BE2C (cell line): ENCODE measurements around the gene RAB6A.

Experiments
- DNase-seq: peaks from one replicate; pipeline ENCODE4 v3.0.0-alpha.2; 2020
- H3K27me3 ChIP-seq: fragments of 250-450 bp; sonication (Bioruptor Pico); 2 replicates; pipeline ENCODE4 v1.5.1; 2020; ENCODE audit warnings: mild to moderate bottlenecking
- H3K36me3 ChIP-seq: fragments of 250-450 bp; sonication (Bioruptor Pico); 2 replicates; pipeline ENCODE4 v1.5.1; 2020; ENCODE audit warnings: mild to moderate bottlenecking
- H3K4me1 ChIP-seq: fragments of 250-450 bp; sonication (Bioruptor Pico); 2 replicates; pipeline ENCODE4 v1.5.1; 2020
- H3K4me3 ChIP-seq: 2 replicates; pipeline ENCODE4 v1.5.1; 2011; ENCODE audit warnings: low read depth, low read length
- H3K9me3 ChIP-seq: fragments of 250-450 bp; sonication (Bioruptor Pico); 2 replicates; pipeline ENCODE4 v1.5.1; 2020
- CTCF ChIP-seq: IDR thresholded peaks from 2 replicates; pipeline ENCODE4 v1.5.1; 2012; ENCODE audit warnings: mild to moderate bottlenecking, low read depth, low read length

Gene RAB6A

DNA sequence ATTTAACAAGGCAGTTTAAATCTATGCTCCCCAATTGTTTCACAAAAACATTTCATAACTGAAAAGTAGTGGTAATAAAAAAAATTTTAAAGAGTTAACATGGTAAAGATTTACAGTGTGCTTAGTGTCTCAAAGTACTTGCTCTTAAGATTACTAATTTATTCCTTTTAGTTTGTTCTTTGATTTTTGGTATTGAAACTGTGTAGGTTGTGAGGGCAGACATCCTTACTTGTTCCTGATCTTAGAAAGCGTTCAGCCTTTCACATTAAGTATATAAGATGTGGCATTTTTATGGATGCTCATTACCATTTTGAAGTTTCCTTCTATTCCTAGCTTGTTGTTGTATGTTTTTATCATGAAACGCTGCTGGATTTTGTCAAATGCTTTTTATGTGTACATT lies 32.9 kb downstream of the RAB6A start:
- no peak for TF ChIP-seq CTCF
- Histone ChIP-seq H3K27me3 (no peaks in the 10 kb centered on the region), H3K4me3 (no peak overlapping the region), H3K9me3 (no peaks in the 10 kb centered on the region), H3K36me3 (peaks cover 8% of the 10 kb centered on the region), H3K4me1 (no peaks in the 10 kb centered on the region; the same call in 1 of the 2 replicates)
- DNase-seq: no peak

GRCh38 chr11:73726825-73727224 lies 34.0 kb downstream of the RAB6A start:
- H3K36me3 ChIP-seq: peaks cover 8% of the 10 kb centered on the region
- TF ChIP-seq CTCF: no peak
- no peak for DNase-seq

DNA sequence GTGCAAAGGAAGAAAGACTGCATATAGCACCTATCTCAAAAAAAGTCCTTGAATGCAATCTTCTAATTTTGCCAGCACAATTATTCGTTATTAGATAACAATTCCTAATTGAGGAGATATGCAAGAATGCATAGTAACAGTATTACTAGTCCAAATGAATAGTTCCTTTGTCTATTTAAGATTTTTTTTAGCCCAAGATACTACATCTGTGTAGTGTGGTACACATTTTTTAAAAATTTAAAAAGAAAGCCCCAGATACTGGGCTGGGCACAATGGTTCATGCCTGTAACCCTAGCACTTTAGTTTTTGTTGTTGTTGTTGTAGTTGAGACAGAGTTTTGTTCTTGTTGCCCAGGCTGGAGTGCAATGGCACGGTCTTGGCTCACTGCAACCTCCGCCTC lies 43.7 kb downstream of the RAB6A start:
- no peak for TF ChIP-seq CTCF
- peaks cover 20% of the 10 kb centered on the region for H3K36me3 ChIP-seq
- no peak for DNase-seq
- no peak overlapping the region for H3K4me3 ChIP-seq
- H3K9me3 ChIP-seq: no peaks in the 10 kb centered on the region
- H3K4me1 ChIP-seq: no peaks in the 10 kb centered on the region
- no peaks in the 10 kb centered on the region for H3K27me3 ChIP-seq

More at GRCh38 chr11:73726825-73727224, 34.0 kb downstream of the RAB6A start:
- Histone ChIP-seq H3K4me3 (no peak overlapping the region), H3K4me1 (no peaks in the 10 kb centered on the region; the same call in 1 of the 2 replicates), H3K27me3 (no peaks in the 10 kb centered on the region), H3K9me3 (no peaks in the 10 kb centered on the region)

- Histone ChIP-seq H3K36me3 (peaks cover 22% of the 10 kb centered on the region), H3K9me3 (no peaks in the 10 kb centered on the region), H3K4me1 (no peaks in the 10 kb centered on the region), H3K4me3 (no peak overlapping the region), H3K27me3 (no peaks in the 10 kb centered on the region)
- no peak for TF ChIP-seq CTCF
- no peak for DNase-seq
Measured at GRCh38 chr11:73716153-73717056, 44.5 kb downstream of the RAB6A start.

GRCh38 chr11:73715541-73715940 lies 45.3 kb downstream of the RAB6A start:
- H3K9me3 ChIP-seq: no peaks in the 10 kb centered on the region
- TF ChIP-seq CTCF: no peak
- no peak overlapping the region for H3K4me3 ChIP-seq
- no peak for DNase-seq
- H3K36me3 ChIP-seq: peaks cover 27% of the 10 kb centered on the region
- H3K4me1 ChIP-seq: no peaks in the 10 kb centered on the region
- no peaks in the 10 kb centered on the region for H3K27me3 ChIP-seq

- H3K27me3 ChIP-seq: no peaks in the 10 kb centered on the region
- H3K4me3 ChIP-seq: no peak overlapping the region
- no peak for DNase-seq
- TF ChIP-seq CTCF: no peak
- H3K4me1 ChIP-seq: no peaks in the 10 kb centered on the region
- no peaks in the 10 kb centered on the region for H3K9me3 ChIP-seq
- H3K36me3 ChIP-seq: peaks cover 24% of the 10 kb centered on the region
Measured at GRCh38 chr11:73710964-73711363, 49.9 kb downstream of the RAB6A start.
